Gastrocnemius medialis (tissue), 4 donors: ENCODE data around the gene NHERF2. TPM values are rescaled to one million over a fixed set of nuclear protein-coding genes. Genes with fewer than 3 reads are reported as not detected.
A peak's percentile ranks its signal among the peaks of the same experiment; 100 is the strongest.

Experiments
- ATAC-seq, 2 donors: fragments of 150-250 bp; one replicate each; pipeline ENCODE4 v1.9.1; 2016
- DNase-seq, 2 donors: peaks; one replicate each; pipeline ENCODE4 v3.0.0-alpha.2; 2019
- H3K27ac ChIP-seq, 4 donors: fragments of 200-600 bp; sonication (generic); 1 replicate in 1 of 4; 2 replicates in 3 of 4; pipeline ENCODE4 v1.5.1; 2016 to 2018; ENCODE audit warnings: mild to moderate bottlenecking in 2 of 4, moderate library complexity in 1 of 4
- H3K27me3 ChIP-seq, 3 donors: fragments of 200-600 bp; sonication (generic) in 2 of 3; 1 replicate in 1 of 3; 2 replicates in 2 of 3; pipeline versions ENCODE4 v1.5.1 to v1.6.0; 2016 to 2019; ENCODE audit warnings: mild to moderate bottlenecking in 1 of 3, moderate library complexity in 1 of 3
- H3K36me3 ChIP-seq, 2 donors: fragments of 200-600 bp; sonication (generic) in 1 of 2; one replicate each; pipeline ENCODE4 v1.5.1; 2017 to 2018
- H3K4me1 ChIP-seq, 2 donors: fragments of 200-600 bp; sonication (generic) in 1 of 2; one replicate each; pipeline ENCODE4 v1.5.1; 2016 to 2017; ENCODE audit warnings: mild to moderate bottlenecking in 2 of 2
- H3K4me3 ChIP-seq, 4 donors: fragments of 200-600 bp; sonication (generic) in 3 of 4; 1 replicate in 1 of 4; 2 replicates in 3 of 4; pipeline ENCODE4 v1.5.1; 2016 to 2019; ENCODE audit warnings: mild to moderate bottlenecking in 2 of 4
- H3K9me3 ChIP-seq, 3 donors: fragments of 200-600 bp; sonication (generic) in 2 of 3; 1 replicate in 1 of 3; 2 replicates in 2 of 3; pipeline ENCODE4 v1.5.1; 2016 to 2019
- CTCF ChIP-seq, 5 experiments: fragments of 450-650 bp in 3 of 5; fragments of 200-600 bp in 2 of 5; sonication (generic) in 2 of 5; IDR thresholded peaks in 4 of 5; conservative IDR thresholded peaks in 1 of 5; 1 replicate in 4 of 5; 2 replicates in 1 of 5; pipeline ENCODE4 v1.5.1; 2016 to 2019; ENCODE audit warnings: antibody characterized with exemption in 5 of 5, mild to moderate bottlenecking in 3 of 5, moderate library complexity in 3 of 5
- POLR2A ChIP-seq, 2 donors: fragments of 450-650 bp; IDR thresholded peaks; one replicate each; pipeline ENCODE4 v1.6.1; 2017; ENCODE audit warnings: antibody characterized with exemption in 2 of 2, mild to moderate bottlenecking in 2 of 2, moderate library complexity in 2 of 2
- in situ Hi-C, 4 donors: fragments of 200-750 bp; cut with MboI; loops; one replicate each; pipeline versions ENCODE4 v1.15.0 to v1.8.0; 2017; ENCODE audit warnings: low sequenced_read_pairs in 4 of 4
- intact Hi-C: fragments of 100-400 bp; cut with DNase I; formaldehyde crosslinking; loops from one replicate; pipeline ENCODE4 v1.15.1; 2023; ENCODE audit warnings: low total_unique reads
- total RNA-seq, 4 donors: library from RNA; depleted of rRNA; stranded (reverse); fragments of >200 nt; gene quantifications; one replicate each; pipeline versions ENCODE4 v1.1.0 to v1.2.3, GENCODE V29; 2016

NHERF2 gene
- total RNA-seq, 4 donors from 2014 or later: 51.6 to 86.9 (median 74.4) TPM

DNA sequence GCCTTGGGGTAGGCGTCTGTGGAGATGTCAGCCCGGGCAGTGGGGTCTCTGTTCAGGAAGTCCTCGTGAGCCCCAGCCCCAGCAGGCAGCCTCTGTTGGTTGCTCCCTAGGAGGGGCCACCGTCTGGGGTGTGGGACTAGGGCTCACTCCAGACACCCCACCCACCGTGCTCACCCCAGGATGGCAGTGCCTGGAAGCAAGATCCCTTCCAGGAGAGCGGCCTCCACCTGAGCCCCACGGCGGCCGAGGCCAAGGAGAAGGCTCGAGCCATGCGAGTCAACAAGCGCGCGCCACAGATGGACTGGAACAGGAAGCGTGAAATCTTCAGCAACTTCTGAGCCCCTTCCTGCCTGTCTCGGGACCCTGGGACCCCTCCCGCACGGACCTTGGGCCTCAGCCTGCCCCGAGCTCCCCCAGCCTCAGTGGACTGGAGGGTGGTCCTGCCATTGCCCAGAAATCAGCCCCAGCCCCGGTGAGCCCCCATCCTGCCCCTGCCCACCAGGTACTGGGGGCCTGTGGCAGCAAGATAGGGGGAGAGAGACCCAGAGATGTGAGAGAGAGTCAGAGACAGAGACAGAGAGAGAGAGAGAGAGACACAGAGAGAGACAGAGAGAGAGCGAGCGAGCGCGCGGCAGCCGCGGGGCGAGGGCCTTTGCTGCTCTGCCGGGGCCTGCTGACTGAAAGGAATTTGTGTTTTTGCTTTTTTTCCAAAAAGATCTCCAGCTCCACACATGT, 11.1 kb downstream of the NHERF2 start:
- no peaks in the 10 kb centered on the region for H3K9me3 ChIP-seq
- no peak for ATAC-seq
- DNase-seq: no peak
- intact Hi-C loops: no loop called here
- peak overlapping the region in 3 of 4 donors; percentile 28 to 62 (median 32) for H3K4me3 ChIP-seq
- H3K4me1 ChIP-seq: peaks cover 29 to 48% of the 10 kb centered on the region in 2 donors
- H3K36me3 ChIP-seq: no peaks in the 10 kb centered on the region
- H3K27ac ChIP-seq: peak overlapping the region; percentile 67 to 84 (median 76)
- in situ Hi-C loops: no loop called here
- H3K27me3 ChIP-seq: no peaks in the 10 kb centered on the region
- TF ChIP-seq CTCF (IDR thresholded peaks at IDR 0.05 in 4 of 5, conservative IDR thresholded peaks at IDR 0.05 in 1 of 5): no peak
- no peak for TF ChIP-seq POLR2A (IDR thresholded peaks at IDR 0.05)

GRCh38 chr16:2038382-2039231, 11.9 kb downstream of the NHERF2 start:
- Histone ChIP-seq H3K27ac (peak overlapping the region; percentile 67 to 84 (median 76)), H3K36me3 (no peaks in the 10 kb centered on the region), H3K4me1 (peaks cover 29 to 45% of the 10 kb centered on the region in 2 donors), H3K27me3 (no peaks in the 10 kb centered on the region), H3K4me3 (peak overlapping the region in 2 of 4 donors; percentile 15 to 26), H3K9me3 (no peaks in the 10 kb centered on the region)
- intact Hi-C loops: no loop called here
- TF ChIP-seq POLR2A (IDR thresholded peaks at IDR 0.05) (no peak), CTCF (IDR thresholded peaks at IDR 0.05 in 4 of 5, conservative IDR thresholded peaks at IDR 0.05 in 1 of 5) (no peak)
- ATAC-seq (no peak), DNase-seq (no peak)
- in situ Hi-C loops: no loop called here

GRCh38 chr16:2039274-2040031, 12.8 kb downstream of the NHERF2 start:
- no peak for TF ChIP-seq POLR2A (IDR thresholded peaks at IDR 0.05)
- TF ChIP-seq CTCF (IDR thresholded peaks at IDR 0.05 in 4 of 5, conservative IDR thresholded peaks at IDR 0.05 in 1 of 5): no peak
- H3K36me3 ChIP-seq: no peaks in the 10 kb centered on the region
- H3K4me3 ChIP-seq: peak overlapping the region in 2 of 4 donors; percentile 15 to 26
- ATAC-seq (peak; percentile 38 to 47), DNase-seq (peak; percentile 40 to 59)
- no peaks in the 10 kb centered on the region for H3K27me3 ChIP-seq
- peak overlapping the region; percentile 67 to 84 (median 76) for H3K27ac ChIP-seq
- intact Hi-C loops: no loop called here
- peaks cover 29 to 42% of the 10 kb centered on the region in 2 donors for H3K4me1 ChIP-seq
- no peaks in the 10 kb centered on the region for H3K9me3 ChIP-seq
- in situ Hi-C loops: no loop called here

- H3K4me3 ChIP-seq: peak overlapping the region in 1 of 4 donors; percentile 15
- no peak for DNase-seq
- intact Hi-C loops: no loop called here
- no peaks in the 10 kb centered on the region for H3K9me3 ChIP-seq
- no peak for ATAC-seq
- peak overlapping the region; percentile 67 to 84 (median 76) for H3K27ac ChIP-seq
- no peaks in the 10 kb centered on the region for H3K36me3 ChIP-seq
- no peaks in the 10 kb centered on the region for H3K27me3 ChIP-seq
- in situ Hi-C loops: no loop called here
- TF ChIP-seq CTCF (IDR thresholded peaks at IDR 0.05 in 4 of 5, conservative IDR thresholded peaks at IDR 0.05 in 1 of 5) (no peak), POLR2A (IDR thresholded peaks at IDR 0.05) (no peak)
- H3K4me1 ChIP-seq: peaks cover 30 to 39% of the 10 kb centered on the region in 2 donors
Observed at GRCh38 chr16:2040041-2040786, 13.5 kb downstream of the NHERF2 start.
